ENCODE measurements around the gene LRRC41. TPM values are rescaled to one million over a fixed set of nuclear protein-coding genes. Genes with fewer than 3 reads are reported as not detected.
A peak's percentile ranks its signal among the peaks of the same experiment; 100 is the strongest.

Gene LRRC41
- total and polyA plus RNA-seq, 3 experiments from 2014 or later: 40.3 to 49.9 (median 41.3) TPM

GRCh38 chr1:46317323-46317722 is 13.9 kb upstream of the LRRC41 start:
- H3K4me1 Mint-ChIP-seq: no peaks in the 10 kb centered on the region
- H3K9me3 Mint-ChIP-seq: no peaks in the 10 kb centered on the region
- ChIA-PET CTCF (no interaction called here), POLR2A (no interaction called here)
- no peak for DNase-seq
- no peaks in the 10 kb centered on the region for H3K27me3 Mint-ChIP-seq
- H3K4me3 ChIP-seq (ENCODE audit: low read length): no peak overlapping the region
- peak overlapping the region in 1 of 8 donors; percentile 50 for H3K27ac Mint-ChIP-seq
- H3K9me3 ChIP-seq (ENCODE audit: low read length): no peaks in the 10 kb centered on the region
- H3K36me3 Mint-ChIP-seq: peaks cover 4 to 39% (median 12%) of the 10 kb centered on the region in 3 donors
- no peak overlapping the region for H3K27ac ChIP-seq (ENCODE audit: low read depth, low read length)
- H3K36me3 ChIP-seq (ENCODE audit: insufficient read depth, low read length): peaks cover 16% of the 10 kb centered on the region
- H3K4me1 ChIP-seq (ENCODE audit: insufficient read depth, low read length): no peaks in the 10 kb centered on the region
- no peak overlapping the region for H3K4me3 Mint-ChIP-seq
- H3K27me3 ChIP-seq (ENCODE audit: insufficient read depth, low read length, poor library complexity, severe bottlenecking): no peaks in the 10 kb centered on the region

GRCh38 chr1:46315669-46316403 is 12.4 kb upstream of the LRRC41 start:
- H3K9me3 Mint-ChIP-seq: no peaks in the 10 kb centered on the region
- no peak overlapping the region for H3K4me3 Mint-ChIP-seq
- DNase-seq: no peak
- no peaks in the 10 kb centered on the region for H3K27me3 Mint-ChIP-seq
- peaks cover 7 to 53% (median 13%) of the 10 kb centered on the region in 3 donors for H3K36me3 Mint-ChIP-seq
- H3K27ac ChIP-seq (ENCODE audit: low read depth, low read length): no peak overlapping the region
- H3K27ac Mint-ChIP-seq: no peak overlapping the region
- H3K36me3 ChIP-seq (ENCODE audit: insufficient read depth, low read length): peaks cover 16% of the 10 kb centered on the region
- H3K4me3 ChIP-seq (ENCODE audit: low read length): no peak overlapping the region
- no peaks in the 10 kb centered on the region for H3K4me1 Mint-ChIP-seq
- no peaks in the 10 kb centered on the region for H3K4me1 ChIP-seq (ENCODE audit: insufficient read depth, low read length)
- CTCF ChIA-PET: no interaction called here
- no peaks in the 10 kb centered on the region for H3K9me3 ChIP-seq (ENCODE audit: low read length)
- POLR2A ChIA-PET: no interaction called here
- no peaks in the 10 kb centered on the region for H3K27me3 ChIP-seq (ENCODE audit: insufficient read depth, low read length, poor library complexity, severe bottlenecking)

- CTCF ChIA-PET: interaction anchor here (0.7 kb wide), 1 partner anchor 31 kb away, joined by 3 read pairs; the partner anchor contains the start of gene NSUN4
- peaks cover 24% of the 10 kb centered on the region for H3K36me3 ChIP-seq (ENCODE audit: insufficient read depth, low read length)
These were observed 6.9 kb upstream of the LRRC41 start for GRCh38 chr1:46310321-46310720.

GRCh38 chr1:46309401-46310159 is 6.2 kb upstream of the LRRC41 start:
- Histone ChIP-seq H3K4me3 (ENCODE audit: low read length) (no peak overlapping the region), H3K4me1 (ENCODE audit: insufficient read depth, low read length) (peaks cover 28% of the 10 kb centered on the region), H3K27me3 (ENCODE audit: insufficient read depth, low read length, poor library complexity, severe bottlenecking) (no peaks in the 10 kb centered on the region), H3K9me3 (ENCODE audit: low read length) (no peaks in the 10 kb centered on the region), H3K27ac (ENCODE audit: low read depth, low read length) (no peak overlapping the region), H3K36me3 (ENCODE audit: insufficient read depth, low read length) (peaks cover 19% of the 10 kb centered on the region)
- no peaks in the 10 kb centered on the region for H3K9me3 Mint-ChIP-seq
- H3K4me3 Mint-ChIP-seq: no peak overlapping the region
- ChIA-PET CTCF (interaction anchor here (0.7 to 1.2 kb wide), 4 partner anchors 11 to 32 kb away, joined by 3 read pairs; partner anchors contain the start of gene NSUN4), POLR2A (no interaction called here)
- no peak for DNase-seq
- no peak overlapping the region for H3K27ac Mint-ChIP-seq
- no peaks in the 10 kb centered on the region for H3K27me3 Mint-ChIP-seq
- H3K36me3 Mint-ChIP-seq: peaks cover 11 to 66% (median 14%) of the 10 kb centered on the region in 3 donors
- H3K4me1 Mint-ChIP-seq: peaks cover 19 to 39% (median 30%) of the 10 kb centered on the region in 3 donors

More at GRCh38 chr1:46310321-46310720, 6.9 kb upstream of the LRRC41 start:
- no peaks in the 10 kb centered on the region for H3K9me3 ChIP-seq (ENCODE audit: low read length)
- no peak for DNase-seq
- no peak overlapping the region for H3K27ac Mint-ChIP-seq
- no peaks in the 10 kb centered on the region for H3K27me3 ChIP-seq (ENCODE audit: insufficient read depth, low read length, poor library complexity, severe bottlenecking)
- H3K27me3 Mint-ChIP-seq: no peaks in the 10 kb centered on the region
- peaks cover 15 to 32% (median 28%) of the 10 kb centered on the region in 3 donors for H3K4me1 Mint-ChIP-seq
- POLR2A ChIA-PET: no interaction called here
- peaks cover 11 to 67% (median 16%) of the 10 kb centered on the region in 3 donors for H3K36me3 Mint-ChIP-seq
- H3K4me3 Mint-ChIP-seq: no peak overlapping the region
- peaks cover 22% of the 10 kb centered on the region for H3K4me1 ChIP-seq (ENCODE audit: insufficient read depth, low read length)
- H3K27ac ChIP-seq (ENCODE audit: low read depth, low read length): no peak overlapping the region
- H3K4me3 ChIP-seq (ENCODE audit: low read length): no peak overlapping the region
- H3K9me3 Mint-ChIP-seq: no peaks in the 10 kb centered on the region

GRCh38 chr1:46306159-46306530 is 2.7 kb upstream of the LRRC41 start:
- no peak overlapping the region for H3K4me3 ChIP-seq (ENCODE audit: low read length)
- H3K36me3 Mint-ChIP-seq: peaks cover 7 to 51% (median 8%) of the 10 kb centered on the region in 3 donors
- H3K36me3 ChIP-seq (ENCODE audit: insufficient read depth, low read length): peaks cover 16% of the 10 kb centered on the region
- CTCF ChIA-PET: interaction anchor here (0.8 kb wide), 1 partner anchor 83 kb away, joined by 3 read pairs; no protein-coding TSS in a partner anchor
- H3K27me3 Mint-ChIP-seq: no peaks in the 10 kb centered on the region
- H3K4me1 Mint-ChIP-seq: peaks cover 32 to 68% (median 51%) of the 10 kb centered on the region in 3 donors
- no peak for DNase-seq
- H3K27me3 ChIP-seq (ENCODE audit: insufficient read depth, low read length, poor library complexity, severe bottlenecking): no peaks in the 10 kb centered on the region
- peak overlapping the region in 5 of 7 donors; percentile 12 to 69 (median 36) for H3K4me3 Mint-ChIP-seq
- peak overlapping the region; percentile 48 for H3K27ac ChIP-seq (ENCODE audit: low read depth, low read length)
- H3K9me3 Mint-ChIP-seq: no peaks in the 10 kb centered on the region
- POLR2A ChIA-PET: no interaction called here
- H3K4me1 ChIP-seq (ENCODE audit: insufficient read depth, low read length): peaks cover 43% of the 10 kb centered on the region
- no peak overlapping the region for H3K27ac Mint-ChIP-seq
- H3K9me3 ChIP-seq (ENCODE audit: low read length): no peaks in the 10 kb centered on the region

- ChIA-PET CTCF (interaction anchor here (1.3 to 2.8 kb wide), 5 partner anchors 13 to 59 kb away, joined by 4 to 21 read pairs (median 5); partner anchors contain the start of genes NSUN4 and RAD54L), POLR2A (interaction anchor here (0.6 to 1.9 kb wide), 4 partner anchors 18 to 57 kb away, joined by 3 to 12 read pairs (median 6); partner anchors contain the start of genes NSUN4 and RAD54L)
- Mint-ChIP-seq H3K27ac (peak overlapping the region; percentile 97 to 100 (median 97)), H3K4me1 (peaks cover 42 to 74% (median 57%) of the 10 kb centered on the region in 3 donors), H3K9me3 (no peaks in the 10 kb centered on the region), H3K27me3 (no peaks in the 10 kb centered on the region), H3K4me3 (peak overlapping the region; percentile 94 to 99 (median 98)), H3K36me3 (peaks cover 0 to 33% (median under 1%) of the 10 kb centered on the region in 3 donors)
- Histone ChIP-seq H3K9me3 (ENCODE audit: low read length) (no peaks in the 10 kb centered on the region), H3K36me3 (ENCODE audit: insufficient read depth, low read length) (peaks cover 2% of the 10 kb centered on the region), H3K27ac (ENCODE audit: low read depth, low read length) (peak overlapping the region; percentile 91), H3K4me1 (ENCODE audit: insufficient read depth, low read length) (peaks cover 48% of the 10 kb centered on the region), H3K27me3 (ENCODE audit: insufficient read depth, low read length, poor library complexity, severe bottlenecking) (no peaks in the 10 kb centered on the region), H3K4me3 (ENCODE audit: low read length) (peak overlapping the region; percentile 94)
- no peak for DNase-seq
These were observed 483 bp upstream of the LRRC41 start for GRCh38 chr1:46303872-46304326.

GRCh38 chr1:46302641-46303037 is 777 bp downstream of the LRRC41 start:
- Histone ChIP-seq H3K9me3 (ENCODE audit: low read length) (no peaks in the 10 kb centered on the region), H3K4me1 (ENCODE audit: insufficient read depth, low read length) (peaks cover 38% of the 10 kb centered on the region), H3K4me3 (ENCODE audit: low read length) (peak overlapping the region; percentile 94), H3K27me3 (ENCODE audit: insufficient read depth, low read length, poor library complexity, severe bottlenecking) (no peaks in the 10 kb centered on the region), H3K36me3 (ENCODE audit: insufficient read depth, low read length) (peaks cover 4% of the 10 kb centered on the region), H3K27ac (ENCODE audit: low read depth, low read length) (peak overlapping the region; percentile 91)
- Mint-ChIP-seq H3K27ac (peak overlapping the region; percentile 90 to 100 (median 97)), H3K36me3 (peaks cover 0 to 29% (median 2%) of the 10 kb centered on the region in 3 donors), H3K27me3 (no peaks in the 10 kb centered on the region), H3K4me1 (peaks cover 35 to 70% (median 45%) of the 10 kb centered on the region in 3 donors), H3K9me3 (no peaks in the 10 kb centered on the region), H3K4me3 (peak overlapping the region; percentile 94 to 99 (median 98))
- POLR2A ChIA-PET: interaction anchor here (0.7 to 1.9 kb wide), 5 partner anchors 12 to 301 kb away, joined by 3 to 12 read pairs (median 3); partner anchors contain the start of genes MKNK1, NSUN4 and RAD54L
- CTCF ChIA-PET: interaction anchor here (1.2 to 2.8 kb wide), 6 partner anchors 12 to 57 kb away, joined by 4 to 21 read pairs (median 5); partner anchors contain the start of genes NSUN4 and RAD54L
- peak in 1 of 5 donors; percentile 6 for DNase-seq
